ENCODE data around the gene ATP23. TPM values are rescaled to one million over a fixed set of nuclear protein-coding genes. Genes with fewer than 3 reads are reported as not detected.

ATP23 gene
- total and polyA plus RNA-seq, 2 donors (not counting 3 experiments of a cell fraction or from before 2014, with no cell fraction given) = 5.9 to 9.0 TPM

DNA sequence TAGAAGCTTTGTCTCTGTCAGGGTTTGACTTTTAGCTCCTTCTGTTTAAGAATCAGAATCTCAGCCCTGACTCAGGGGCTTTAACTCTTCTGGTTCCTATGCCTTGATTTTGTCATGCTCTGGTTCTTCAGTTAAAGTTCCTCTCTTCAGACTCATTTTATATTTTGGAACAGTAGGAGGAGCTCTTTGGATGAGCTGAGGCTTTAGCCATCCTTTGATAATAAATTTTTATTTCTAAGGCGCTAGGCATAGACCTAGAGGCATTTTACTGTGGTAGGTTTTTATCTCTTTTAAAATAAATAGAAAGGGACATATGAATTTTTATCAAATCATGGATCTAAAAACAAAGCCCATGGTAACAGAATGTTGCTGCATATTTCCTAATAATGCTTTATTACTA is 51.7 kb downstream of the ATP23 start:
- Histone ChIP-seq H3K9me1 (replicated peaks; ENCODE audit: control insufficient read depth, extremely low read depth, insufficient read depth, low read length) (no peaks in the 10 kb centered on the region), H3K79me2 (ENCODE audit: control insufficient read depth, insufficient read depth, low read length) (no peaks in the 10 kb centered on the region), H3K4me2 (ENCODE audit: insufficient read depth, low read length) (no peak overlapping the region), H3K4me3 (replicated peaks in 1 of 3; ENCODE audit: insufficient read depth in 1 of 3, low read depth in 1 of 3, low read length in 3 of 3) (no peak overlapping the region), H2AFZ (ENCODE audit: low read depth, low read length) (no peak overlapping the region), H3K36me3 (ENCODE audit: control insufficient read depth in 2 of 2, extremely low read depth in 1 of 2, insufficient read depth in 2 of 2, low read length in 2 of 2) (no peaks in the 10 kb centered on the region), H3K9ac (replicated peaks; ENCODE audit: extremely low read depth, insufficient read depth, low read length) (no peak overlapping the region), H3K4me1 (ENCODE audit: control insufficient read depth, extremely low read depth, insufficient read depth, low read length) (no peaks in the 10 kb centered on the region), H3K27ac (ENCODE audit: insufficient read depth, low read depth, low read length) (no peak overlapping the region), H3K9me3 (replicated peaks; ENCODE audit: control insufficient read depth, insufficient read depth, low read length) (no peaks in the 10 kb centered on the region), H3K27me3 (ENCODE audit: control insufficient read depth in 2 of 2, insufficient read depth in 2 of 2, low read length in 2 of 2) (peaks cover 0 to 3% of the 10 kb centered on the region in 2 experiments), H4K20me1 (replicated peaks; ENCODE audit: control insufficient read depth, extremely low read depth, insufficient read depth, low read length) (no peaks in the 10 kb centered on the region)
- TF ChIP-seq GATA2 (IDR thresholded peaks at IDR 0.05; ENCODE audit: insufficient read depth, insufficient read length, low read depth, low read length) = no peak
- TF ChIP-seq EZH2 (IDR thresholded peaks at IDR 0.05; ENCODE audit: borderline replicate concordance, low read depth, low read length, severe bottlenecking) = no peak
- TF ChIP-seq, protein P1, sequence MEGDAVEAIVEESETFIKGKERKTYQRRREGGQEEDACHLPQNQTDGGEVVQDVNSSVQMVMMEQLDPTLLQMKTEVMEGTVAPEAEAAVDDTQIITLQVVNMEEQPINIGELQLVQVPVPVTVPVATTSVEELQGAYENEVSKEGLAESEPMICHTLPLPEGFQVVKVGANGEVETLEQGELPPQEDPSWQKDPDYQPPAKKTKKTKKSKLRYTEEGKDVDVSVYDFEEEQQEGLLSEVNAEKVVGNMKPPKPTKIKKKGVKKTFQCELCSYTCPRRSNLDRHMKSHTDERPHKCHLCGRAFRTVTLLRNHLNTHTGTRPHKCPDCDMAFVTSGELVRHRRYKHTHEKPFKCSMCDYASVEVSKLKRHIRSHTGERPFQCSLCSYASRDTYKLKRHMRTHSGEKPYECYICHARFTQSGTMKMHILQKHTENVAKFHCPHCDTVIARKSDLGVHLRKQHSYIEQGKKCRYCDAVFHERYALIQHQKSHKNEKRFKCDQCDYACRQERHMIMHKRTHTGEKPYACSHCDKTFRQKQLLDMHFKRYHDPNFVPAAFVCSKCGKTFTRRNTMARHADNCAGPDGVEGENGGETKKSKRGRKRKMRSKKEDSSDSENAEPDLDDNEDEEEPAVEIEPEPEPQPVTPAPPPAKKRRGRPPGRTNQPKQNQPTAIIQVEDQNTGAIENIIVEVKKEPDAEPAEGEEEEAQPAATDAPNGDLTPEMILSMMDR (IDR thresholded peaks at IDR 0.05; ENCODE audit: extremely low read depth in 1 of 2, insufficient read depth in 1 of 2, low read depth in 1 of 2, low read length in 2 of 2) = no peak
- no peak for TF ChIP-seq FOS (IDR thresholded peaks at IDR 0.05; ENCODE audit: borderline replicate concordance, insufficient read depth, low read length)
- no peak for TF ChIP-seq MYC (IDR thresholded peaks at IDR 0.05; ENCODE audit: low read depth, low read length)
- TF ChIP-seq JUN (IDR thresholded peaks at IDR 0.05; ENCODE audit: borderline replicate concordance, insufficient read depth, insufficient read length, low read depth) = no peak
- intact Hi-C loops (cut with micrococcal nuclease) = no loop called here
- DNase-seq (ENCODE audit: low read depth, low spot score) (no peak), FAIRE-seq (no peak)
- dilution Hi-C loops (cut with MboI; ENCODE audit: extremely low pct_ligation_motif_present, low sequenced_read_pairs) = no loop called here
- BruUV-seq (replicated peaks) = no TSS peak
- ChIA-PET CTCF (interaction anchor here (0.8 to 2.1 kb wide), 6 partner anchors 9 to 1172 kb away, joined by 3 to 7 read pairs (median 4); no protein-coding TSS in a partner anchor), POLR2A (no interaction called here)

Data from endothelial cell of umbilical vein (primary cell).